HepG2 (cell line): ENCODE results near the gene RAB5B. TPM values are rescaled to one million over a fixed set of nuclear protein-coding genes. Genes with fewer than 3 reads are reported as not detected.

Experiments used
- CBFB ChIP-seq: sonication (generic); formaldehyde crosslinking; IDR thresholded peaks from 2 replicates; pipeline ENCODE4 v1.4.0; 2020; ENCODE audit warnings: missing genetic modification reagents
- EP300 ChIP-seq, 3 experiments: sonication (generic) in 1 of 3; formaldehyde crosslinking in 1 of 3; IDR thresholded peaks; 2 replicates each; pipeline versions ENCODE4 v1.5.1 to v1.6.1; 2011 to 2020; ENCODE audit warnings: low read depth in 2 of 3, low read length in 2 of 3, borderline replicate concordance in 1 of 3, improper control_type of control experiment in 1 of 3, mild to moderate bottlenecking in 1 of 3, missing genetic modification reagents in 1 of 3, moderate library complexity in 1 of 3
- ETV5 ChIP-seq: IDR thresholded peaks from 2 replicates; pipeline ENCODE4 v1.6.1; 2018; ENCODE audit warnings: missing biosample characterization, missing genetic modification reagents, inconsistent platforms, borderline replicate concordance
- FOXJ3 ChIP-seq: sonication (generic); formaldehyde crosslinking; IDR thresholded peaks from 2 replicates; pipeline ENCODE4 v1.4.0; 2020; ENCODE audit warnings: missing genetic modification reagents, mild to moderate bottlenecking, borderline replicate concordance
- HCFC1 ChIP-seq: fragments of 150-350 bp; IDR thresholded peaks from 2 replicates; pipeline ENCODE4 v1.6.1; 2014; ENCODE audit warnings: low read depth, low read length
- HIVEP1 ChIP-seq: sonication (generic); formaldehyde crosslinking; IDR thresholded peaks from 2 replicates; pipeline ENCODE4 v1.4.0; 2020; ENCODE audit warnings: mild to moderate bottlenecking, missing genetic modification reagents
- HNF4G ChIP-seq, 2 experiments: sonication (generic) in 1 of 2; formaldehyde crosslinking in 1 of 2; IDR thresholded peaks; 2 replicates each; pipeline versions ENCODE4 v1.4.0 to v1.6.1; 2011 to 2020; ENCODE audit warnings: borderline replicate concordance in 2 of 2, low read depth in 2 of 2, mild to moderate bottlenecking in 2 of 2, low read length in 1 of 2, missing genetic modification reagents in 1 of 2, moderate library complexity in 1 of 2
- JARID2 ChIP-seq: sonication (generic); formaldehyde crosslinking; IDR thresholded peaks from 2 replicates; pipeline ENCODE4 v1.8.1; 2023; ENCODE audit warnings: missing genetic modification reagents, inconsistent platforms; ENCODE audit not compliant: insufficient replicate concordance
- MAZ ChIP-seq, 2 experiments: sonication (generic) in 1 of 2; formaldehyde crosslinking in 1 of 2; IDR thresholded peaks; 2 replicates each; pipeline versions ENCODE4 v1.5.0 to v1.6.1; 2012 to 2020; ENCODE audit warnings: low read depth in 2 of 2, mild to moderate bottlenecking in 2 of 2, borderline replicate concordance in 1 of 2, improper control_type of control experiment in 1 of 2, low read length in 1 of 2, missing genetic modification reagents in 1 of 2, moderate library complexity in 1 of 2
- U2AF2 ChIP-seq: fragments of 200-400 bp; formaldehyde crosslinking; IDR thresholded peaks from 2 replicates; pipeline ENCODE4 v1.6.1; 2017; ENCODE audit warnings: low read depth, mild to moderate bottlenecking, low read length
- YEATS4 ChIP-seq: sonication (generic); formaldehyde crosslinking; IDR thresholded peaks from 2 replicates; pipeline ENCODE4 v1.4.0; 2020; ENCODE audit warnings: missing genetic modification reagents, borderline replicate concordance
- ZBTB42 ChIP-seq: sonication (generic); formaldehyde crosslinking; IDR thresholded peaks from 2 replicates; pipeline ENCODE4 v1.5.0; 2020; ENCODE audit warnings: mild to moderate bottlenecking, missing genetic modification reagents
- ZFP82 ChIP-seq: sonication (generic); formaldehyde crosslinking; IDR thresholded peaks from 2 replicates; pipeline ENCODE4 v1.5.1; 2020; ENCODE audit warnings: mild to moderate bottlenecking, missing genetic modification reagents, borderline replicate concordance
- ZMYM4 ChIP-seq: sonication (generic); formaldehyde crosslinking; IDR thresholded peaks from 2 replicates; pipeline ENCODE4 v1.8.1; 2023; ENCODE audit warnings: mild to moderate bottlenecking, missing genetic modification reagents
- ZNF225 ChIP-seq: sonication (generic); formaldehyde crosslinking; IDR thresholded peaks from 2 replicates; pipeline ENCODE4 v1.4.0; 2020; ENCODE audit warnings: mild to moderate bottlenecking, missing genetic modification reagents
- polyA plus RNA-seq, 8 experiments: library from polyadenylated mRNA; depleted of rRNA in 3 of 8; stranded (reverse) in 7 of 8; unstranded in 1 of 8; fragments of >200 nt; fragmentation: Illumina TruSeq in 4 of 8; extraction: Trizol in 4 of 8; gene quantifications; 2 replicates each; pipeline versions ENCODE4 v1.2.1 to v1.2.3, GENCODE V29; 2011 to 2016; ENCODE audit warnings: low read depth in 4 of 8, missing spikeins in 1 of 8, mixed read lengths in 1 of 8; ENCODE audit not compliant: insufficient read depth in 1 of 8
- total RNA-seq, 5 experiments: library from RNA; depleted of rRNA; stranded (reverse); fragments of >200 nt; fragmentation: Illumina TruSeq; extraction: Trizol; gene quantifications; 2 replicates each; pipeline ENCODE4 v1.2.3, GENCODE V29; 2016; ENCODE audit warnings: low read depth in 1 of 5
- TF ChIP-seq, protein P1 (sequence below): IDR thresholded peaks from 2 replicates; pipeline ENCODE4 v1.6.1; 2016; ENCODE audit warnings: low read depth, borderline replicate concordance
- TF ChIP-seq, protein P2 (sequence below), 2 experiments: fragments of 450-650 bp in 1 of 2; sonication (generic) in 1 of 2; formaldehyde crosslinking in 1 of 2; IDR thresholded peaks; 2 replicates each; pipeline versions ENCODE4 v1.6.1 to v1.8.0; 2016 to 2022; ENCODE audit warnings: antibody characterized with exemption in 1 of 2, mild to moderate bottlenecking in 1 of 2, missing genetic modification reagents in 1 of 2

RAB5B gene
- total and polyA plus RNA-seq, 2 of the 13 experiments (the other 11 are each of a cell fraction or from before 2014, with no cell fraction given) = 26.0 to 68.3 TPM

DNA sequence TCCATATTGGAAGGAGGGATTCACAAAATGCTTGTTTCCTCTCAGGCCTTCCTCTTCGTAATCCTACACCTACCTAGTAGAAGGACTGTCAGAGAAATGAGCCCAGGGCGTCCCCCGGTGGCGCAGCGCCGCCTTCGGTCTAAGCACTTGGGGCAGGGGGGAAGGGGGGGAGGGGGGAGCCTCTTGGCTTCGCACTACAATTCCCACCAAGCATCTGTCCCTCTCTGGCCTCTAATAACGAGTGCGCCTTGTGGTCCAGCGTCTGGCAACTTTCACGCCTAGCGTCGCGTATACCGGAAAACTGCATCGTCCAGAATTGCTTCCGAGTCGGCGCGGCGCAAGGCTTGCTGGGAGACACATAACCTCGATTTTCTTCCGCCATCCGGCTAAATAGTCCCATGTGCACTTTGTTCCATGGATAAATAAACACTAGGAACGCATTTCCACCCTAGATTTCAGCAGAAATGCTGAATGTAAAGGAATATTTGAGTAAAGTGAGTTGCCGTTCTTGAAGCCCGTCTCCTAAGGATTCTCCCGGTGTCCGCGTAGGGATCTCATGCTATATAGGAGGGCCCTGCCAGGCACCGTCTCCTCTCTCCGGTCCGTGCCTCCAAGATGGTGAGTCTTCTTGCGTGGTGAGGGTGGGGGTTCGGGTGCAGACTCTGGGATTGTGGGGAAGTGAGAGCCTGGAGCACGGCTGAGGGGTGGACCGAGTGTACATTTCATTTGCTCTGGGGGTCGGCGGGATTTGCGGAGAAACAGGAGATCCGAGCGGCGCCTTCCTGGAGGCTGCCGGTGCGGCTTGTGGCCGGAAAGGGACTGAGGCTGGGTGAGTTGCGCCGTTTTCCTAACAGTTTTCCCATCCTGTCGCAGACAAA, 67.9 kb downstream of the RAB5B start, which contains the start of gene RPS26 (continued):
- TF ChIP-seq ETV5 (CRISPR knock-in tag) (peak; percentile 96), ZMYM4 (CRISPR knock-in tag) (no peak; the same call in 1 of the 2 replicates), JARID2 (CRISPR knock-in tag) (peak; percentile 92), EP300 (IDR thresholded peaks at IDR 0.05; ENCODE audit: low read depth in 2 of 2, low read length in 2 of 2) (0 out of 4 replicates have a peak, but pooled peaks of 1 of the 2 experiments have one; percentile 10), EP300 (CRISPR knock-in tag; IDR thresholded peaks at IDR 0.05; ENCODE audit: borderline replicate concordance) (peak; percentile 66), U2AF2 (peak; percentile 73; the same call in 1 of the 2 replicates), ZFP82 (no peak), MAZ (IDR thresholded peaks at IDR 0.05; ENCODE audit: borderline replicate concordance, low read depth, low read length) (peak; percentile 39; the same call in 1 of the 2 replicates), MAZ (CRISPR knock-in tag; IDR thresholded peaks at IDR 0.05; ENCODE audit: low read depth) (peak; percentile 75; the same call in 1 of the 2 replicates), ZNF225 (CRISPR knock-in tag) (no peak), FOXJ3 (CRISPR knock-in tag) (peak; percentile 85), CBFB (peak; percentile 81), HIVEP1 (CRISPR knock-in tag) (peak; percentile 77), HCFC1 (peak; percentile 85), YEATS4 (CRISPR knock-in tag) (peak; percentile 91), ZBTB42 (CRISPR knock-in tag) (no peak), HNF4G (IDR thresholded peaks at IDR 0.05; ENCODE audit: borderline replicate concordance, low read depth, low read length) (peak; percentile 43), HNF4G (CRISPR knock-in tag; IDR thresholded peaks at IDR 0.05; ENCODE audit: borderline replicate concordance, low read depth) (peak; percentile 36; the same call in 1 of the 2 replicates)
- TF ChIP-seq, protein P1, sequence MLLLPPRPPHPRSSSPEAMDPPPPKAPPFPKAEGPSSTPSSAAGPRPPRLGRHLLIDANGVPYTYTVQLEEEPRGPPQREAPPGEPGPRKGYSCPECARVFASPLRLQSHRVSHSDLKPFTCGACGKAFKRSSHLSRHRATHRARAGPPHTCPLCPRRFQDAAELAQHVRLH = peak; percentile 56; the same call in 1 of the 2 replicates
- TF ChIP-seq, protein P2, sequence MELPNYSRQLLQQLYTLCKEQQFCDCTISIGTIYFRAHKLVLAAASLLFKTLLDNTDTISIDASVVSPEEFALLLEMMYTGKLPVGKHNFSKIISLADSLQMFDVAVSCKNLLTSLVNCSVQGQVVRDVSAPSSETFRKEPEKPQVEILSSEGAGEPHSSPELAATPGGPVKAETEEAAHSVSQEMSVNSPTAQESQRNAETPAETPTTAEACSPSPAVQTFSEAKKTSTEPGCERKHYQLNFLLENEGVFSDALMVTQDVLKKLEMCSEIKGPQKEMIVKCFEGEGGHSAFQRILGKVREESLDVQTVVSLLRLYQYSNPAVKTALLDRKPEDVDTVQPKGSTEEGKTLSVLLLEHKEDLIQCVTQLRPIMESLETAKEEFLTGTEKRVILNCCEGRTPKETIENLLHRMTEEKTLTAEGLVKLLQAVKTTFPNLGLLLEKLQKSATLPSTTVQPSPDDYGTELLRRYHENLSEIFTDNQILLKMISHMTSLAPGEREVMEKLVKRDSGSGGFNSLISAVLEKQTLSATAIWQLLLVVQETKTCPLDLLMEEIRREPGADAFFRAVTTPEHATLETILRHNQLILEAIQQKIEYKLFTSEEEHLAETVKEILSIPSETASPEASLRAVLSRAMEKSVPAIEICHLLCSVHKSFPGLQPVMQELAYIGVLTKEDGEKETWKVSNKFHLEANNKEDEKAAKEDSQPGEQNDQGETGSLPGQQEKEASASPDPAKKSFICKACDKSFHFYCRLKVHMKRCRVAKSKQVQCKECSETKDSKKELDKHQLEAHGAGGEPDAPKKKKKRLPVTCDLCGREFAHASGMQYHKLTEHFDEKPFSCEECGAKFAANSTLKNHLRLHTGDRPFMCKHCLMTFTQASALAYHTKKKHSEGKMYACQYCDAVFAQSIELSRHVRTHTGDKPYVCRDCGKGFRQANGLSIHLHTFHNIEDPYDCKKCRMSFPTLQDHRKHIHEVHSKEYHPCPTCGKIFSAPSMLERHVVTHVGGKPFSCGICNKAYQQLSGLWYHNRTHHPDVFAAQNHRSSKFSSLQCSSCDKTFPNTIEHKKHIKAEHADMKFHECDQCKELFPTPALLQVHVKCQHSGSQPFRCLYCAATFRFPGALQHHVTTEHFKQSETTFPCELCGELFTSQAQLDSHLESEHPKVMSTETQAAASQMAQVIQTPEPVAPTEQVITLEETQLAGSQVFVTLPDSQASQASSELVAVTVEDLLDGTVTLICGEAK (IDR thresholded peaks at IDR 0.05) = peak; percentile 69
- TF ChIP-seq, protein P2 (CRISPR knock-in tag; IDR thresholded peaks at IDR 0.05) = peak; percentile 79; the same call in 1 of the 2 replicates
